Stimulated activated CD4-positive, alpha-beta T cell treated with anti-CD3 and anti-CD28 coated beads, Interleukin-15, amount 100 ng/mL, for 1 hour (primary cell): ENCODE results near the gene TLCD3A.
"Not testable (repeated sequence)": the region's sequence is repeated elsewhere in the genome, so short reads cannot be mapped to it uniquely, and the experiment has no call there.

Experiments
- DNase-seq, 2 donors: peaks; one replicate each; pipeline ENCODE4 v3.0.0-alpha.2; 2020; ENCODE audit warnings: low read depth in 1 of 2, low spot score in 1 of 2

Gene TLCD3A

DNA sequence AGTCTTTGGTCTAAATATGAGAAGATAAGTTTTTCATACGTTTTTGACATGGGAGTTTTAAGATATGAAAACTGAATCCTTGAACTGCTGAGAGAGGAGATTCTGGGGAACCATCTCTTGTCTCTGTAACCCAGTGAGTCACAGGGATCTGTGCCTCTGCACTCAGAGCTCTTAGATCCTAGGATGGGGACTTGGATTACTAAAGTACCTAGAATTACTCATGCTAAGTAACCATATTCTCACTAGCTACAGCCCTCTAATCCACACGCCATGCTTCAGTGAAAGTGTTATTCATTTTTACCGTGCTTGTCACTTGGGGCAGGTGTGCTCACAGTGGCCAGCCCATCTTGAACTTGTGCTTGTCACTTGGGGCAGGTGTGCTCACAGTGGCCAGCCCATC is 51.7 kb downstream of the TLCD3A start:
- no peak for DNase-seq

DNA sequence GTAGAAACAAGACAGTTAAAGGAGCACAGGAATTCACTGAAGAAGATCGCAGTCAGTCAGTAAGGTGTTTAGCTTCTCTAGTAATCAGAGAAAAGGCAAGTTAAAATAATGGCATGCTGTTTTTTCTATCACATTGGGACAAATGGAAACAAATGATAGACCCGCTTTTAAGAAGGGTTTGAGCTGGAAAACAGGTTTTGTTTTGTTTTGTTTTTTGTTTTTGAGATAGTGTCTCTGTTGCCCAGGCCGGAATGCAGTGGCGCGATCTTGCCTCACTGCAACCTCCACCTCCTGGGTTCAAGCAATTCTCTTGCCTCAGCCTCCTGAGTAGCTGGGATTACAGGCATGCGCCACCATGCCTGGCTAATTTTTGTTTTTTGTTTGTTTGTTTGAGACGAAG is 53.5 kb downstream of the TLCD3A start:
- not testable (repeated sequence) for DNase-seq

DNA sequence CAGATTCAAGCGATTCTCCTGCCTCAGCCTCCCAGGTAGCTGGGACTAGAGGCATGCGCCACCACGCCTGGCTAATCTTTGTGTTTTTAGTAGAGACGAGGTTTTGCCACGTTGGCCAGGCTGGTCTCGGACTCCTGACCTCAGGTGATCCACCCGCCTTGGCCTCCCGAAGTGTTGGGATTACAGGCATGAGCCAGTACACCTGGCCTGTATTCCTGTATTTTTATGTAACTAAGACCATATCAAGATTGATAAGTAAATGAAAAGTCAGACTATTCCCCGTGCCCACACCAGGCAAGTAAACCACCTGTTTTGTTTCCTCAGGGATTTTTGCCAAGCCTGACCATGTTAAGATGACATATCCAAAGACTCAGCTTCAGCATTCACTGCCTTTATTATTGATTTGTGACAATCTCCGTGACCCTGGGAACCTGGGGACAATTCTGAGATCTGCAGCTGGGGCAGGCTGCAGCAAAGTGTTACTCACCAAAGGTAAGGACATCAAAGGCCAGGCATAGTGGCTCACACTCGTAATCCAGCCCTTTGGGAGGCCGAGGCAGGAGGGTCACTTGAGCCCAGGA is 55.3 kb downstream of the TLCD3A start:
- no peak for DNase-seq

DNA sequence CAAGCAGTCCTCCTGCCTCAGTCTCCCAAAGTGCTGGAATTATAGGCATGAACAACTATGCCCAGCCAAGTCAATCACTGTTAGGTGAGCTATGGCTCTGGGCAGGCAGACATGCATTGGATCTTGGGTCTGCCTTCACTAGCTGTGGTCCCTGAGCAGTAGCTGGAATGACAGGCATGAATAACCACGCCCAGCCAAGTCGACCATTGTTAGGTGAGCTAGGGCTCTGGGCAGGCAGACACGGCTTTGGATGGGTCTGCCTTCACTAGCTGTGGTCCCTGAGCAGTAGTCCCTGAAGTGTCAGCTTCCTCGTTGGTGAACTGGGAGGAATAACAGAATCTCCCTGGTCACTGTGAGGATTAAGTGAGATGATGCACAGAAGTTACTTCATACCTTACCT is 56.2 kb downstream of the TLCD3A start:
- DNase-seq: no peak

DNA sequence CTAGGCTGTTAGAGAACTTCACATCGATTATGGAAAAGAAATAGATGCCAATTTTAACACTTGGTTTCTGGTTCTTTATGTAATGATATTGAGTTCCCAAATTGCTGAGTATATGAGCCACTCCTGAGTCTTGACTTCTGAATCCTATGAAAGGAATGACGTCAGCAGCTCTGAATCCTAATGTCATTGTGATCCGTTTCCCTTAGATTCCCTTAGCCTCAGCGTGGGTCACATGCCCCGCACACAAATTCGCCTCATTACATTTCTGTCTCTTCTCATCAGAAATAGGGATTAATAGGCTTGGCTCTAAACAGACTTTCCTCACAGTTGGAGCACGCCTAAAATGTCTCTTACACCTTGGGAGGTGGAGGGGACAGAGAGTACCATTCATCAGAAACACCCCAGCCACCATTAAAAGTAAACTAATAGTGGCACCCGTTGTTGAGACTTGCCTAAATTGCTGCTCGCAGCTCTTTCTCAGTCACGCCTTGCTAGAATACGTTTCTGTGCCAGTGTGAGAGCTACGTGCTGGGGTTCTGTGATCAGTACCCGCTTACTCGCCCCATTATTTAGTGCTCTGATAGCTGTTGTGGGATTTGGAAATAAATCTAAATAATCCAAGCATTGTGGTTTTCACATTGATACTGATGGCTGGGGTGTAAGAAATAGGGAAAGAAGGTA is 56.9 kb downstream of the TLCD3A start:
- DNase-seq: no peak

DNA sequence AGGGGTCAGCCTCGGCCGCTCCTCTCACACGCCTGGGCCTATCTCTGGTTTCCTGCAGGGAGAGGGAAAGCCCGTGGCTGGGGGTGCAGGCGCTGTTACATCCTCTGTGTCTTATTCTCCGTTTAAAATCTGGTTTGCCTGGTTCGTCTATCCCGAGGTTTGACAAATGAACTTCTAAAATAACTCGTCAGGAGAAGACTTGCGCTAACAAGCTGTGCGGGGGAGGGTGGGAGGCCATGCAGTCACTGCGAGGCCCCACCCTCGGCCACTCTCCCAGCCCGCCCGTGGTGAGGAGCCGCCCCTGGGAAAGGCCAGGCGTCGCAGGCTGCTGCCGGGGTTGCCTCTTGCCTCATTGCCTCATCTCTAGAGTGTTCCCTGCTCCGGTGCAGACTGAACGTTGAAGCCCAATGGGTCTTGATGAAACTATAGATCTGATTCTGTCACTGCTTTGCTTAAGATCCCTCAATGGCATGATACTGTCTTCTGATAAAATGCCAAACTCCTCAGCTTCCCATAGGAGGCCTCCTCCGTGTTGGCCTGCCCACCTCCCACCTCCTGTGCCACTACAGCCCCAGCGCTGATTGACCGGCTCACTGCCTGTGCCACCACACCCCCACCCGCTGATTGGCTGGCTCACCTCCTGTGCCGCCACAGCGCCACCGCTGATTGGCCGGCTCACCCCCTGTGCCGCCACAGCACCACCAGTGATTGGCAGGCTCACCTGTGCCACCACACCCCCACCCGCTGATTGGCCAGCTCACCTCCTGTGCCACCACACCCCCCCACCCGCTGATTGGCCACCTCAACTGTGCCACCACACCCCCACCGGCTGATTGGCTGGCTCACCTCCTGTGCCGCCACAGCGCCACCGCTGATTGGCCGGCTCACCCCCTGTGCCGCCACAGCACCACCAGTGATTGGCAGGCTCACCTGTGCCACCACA is 57.8 kb downstream of the TLCD3A start:
- not testable (repeated sequence) for DNase-seq

DNA sequence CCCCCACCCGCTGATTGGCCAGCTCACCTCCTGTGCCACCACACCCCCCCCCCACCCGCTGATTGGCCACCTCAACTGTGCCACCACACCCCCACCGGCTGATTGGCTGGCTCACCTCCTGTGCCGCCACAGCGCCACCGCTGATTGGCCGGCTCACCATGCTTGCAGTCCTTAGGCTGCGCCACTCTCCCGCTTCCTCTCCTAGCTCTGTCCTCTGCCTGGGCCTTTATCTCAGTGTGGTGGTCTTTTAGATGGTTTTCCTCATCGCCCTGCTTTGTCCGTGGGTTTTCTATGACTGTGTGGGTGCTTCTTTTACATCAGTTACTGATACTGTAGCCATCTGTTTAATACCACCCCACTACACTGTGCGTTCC is 58.5 kb downstream of the TLCD3A start:
- DNase-seq: not testable (repeated sequence)

DNA sequence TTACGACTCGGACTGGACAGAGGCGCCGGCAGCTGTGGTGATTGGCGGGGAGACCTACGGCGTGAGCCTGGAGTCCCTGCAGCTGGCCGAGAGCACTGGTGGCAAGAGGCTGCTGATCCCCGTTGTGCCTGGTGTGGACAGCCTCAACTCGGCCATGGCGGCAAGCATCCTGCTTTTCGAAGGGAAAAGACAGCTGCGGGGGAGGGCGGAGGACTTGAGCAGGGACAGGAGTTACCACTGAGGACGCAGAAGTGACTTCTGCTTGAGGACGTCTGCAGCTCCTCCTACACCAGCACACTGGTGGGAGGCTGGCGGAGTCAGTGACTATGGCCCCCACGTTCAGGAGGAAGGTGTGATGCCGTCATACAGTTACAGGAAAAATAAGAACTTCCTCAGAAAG is 59.4 kb downstream of the TLCD3A start:
- DNase-seq: no peak

DNA sequence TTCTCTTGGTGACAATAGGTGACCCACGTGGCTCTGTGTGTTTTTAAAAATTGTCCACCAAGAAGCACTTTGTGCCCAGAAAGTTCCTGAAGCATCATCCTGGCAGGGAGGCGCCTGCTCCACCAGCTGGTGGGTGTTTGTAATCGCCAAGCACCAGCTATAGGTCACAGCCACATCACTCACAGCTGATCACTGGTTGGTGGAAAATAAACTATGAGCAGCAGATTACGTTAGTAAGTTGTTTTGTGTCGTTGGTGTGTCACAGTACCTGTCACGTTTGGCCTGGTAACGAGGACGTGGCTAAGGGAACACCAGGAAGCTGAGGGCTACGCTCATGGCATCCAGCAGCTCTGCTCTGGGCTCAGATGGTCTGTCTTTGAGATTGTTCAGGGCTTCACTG is 59.9 kb downstream of the TLCD3A start:
- DNase-seq: no peak
